MM.1S (cell line): ENCODE results near the gene ZYG11A.

Experiments used
- DNase-seq: peaks from one replicate; pipeline ENCODE4 v3.0.0-alpha.2; 2015
- H2AFZ ChIP-seq: fragments of 300-600 bp; sonication (generic); 2 replicates; pipeline ENCODE4 v1.6.0; 2016; ENCODE audit warnings: antibody characterized with exemption, low read length
- H3F3A ChIP-seq: fragments of 300-600 bp; sonication (generic); 2 replicates; pipeline ENCODE4 v1.6.1; 2016; ENCODE audit warnings: mild to moderate bottlenecking, antibody characterized with exemption, low read length, moderate library complexity, mixed read lengths; ENCODE audit not compliant: insufficient read depth
- H3K27ac ChIP-seq: fragments of 300-600 bp; sonication (generic); 2 replicates; pipeline ENCODE4 v1.5.1; 2016; ENCODE audit warnings: mild to moderate bottlenecking, low read length
- H3K27me3 ChIP-seq: fragments of 300-600 bp; sonication (generic); replicated peaks from 2 replicates; pipeline ENCODE4 v1.6.0; 2016; ENCODE audit warnings: low read length; ENCODE audit not compliant: insufficient read depth
- H3K36me3 ChIP-seq: fragments of 300-600 bp; sonication (generic); replicated peaks from 2 replicates; pipeline ENCODE4 v1.6.1; 2016; ENCODE audit warnings: mild to moderate bottlenecking, low read length, mixed read lengths; ENCODE audit not compliant: insufficient read depth
- H3K4me1 ChIP-seq: fragments of 300-600 bp; sonication (generic); 2 replicates; pipeline ENCODE4 v1.6.1; 2016; ENCODE audit warnings: low read length, mixed read lengths
- H3K4me2 ChIP-seq: fragments of 300-600 bp; sonication (generic); 2 replicates; pipeline ENCODE4 v1.6.0; 2016; ENCODE audit warnings: low read depth, low read length
- H3K4me3 ChIP-seq: fragments of 300-600 bp; sonication (generic); 2 replicates; pipeline ENCODE4 v1.5.1; 2016; ENCODE audit warnings: low read length, mixed read lengths
- H3K79me2 ChIP-seq: fragments of 300-600 bp; sonication (generic); 2 replicates; pipeline ENCODE4 v1.6.1; 2016; ENCODE audit warnings: mixed run types, low read length, mixed read lengths
- H3K9ac ChIP-seq: fragments of 300-600 bp; sonication (generic); 2 replicates; pipeline ENCODE4 v1.6.1; 2016; ENCODE audit warnings: low read length, mixed read lengths
- H3K9me2 ChIP-seq: fragments of 300-600 bp; sonication (generic); replicated peaks from 2 replicates; pipeline ENCODE4 v1.6.1; 2016; ENCODE audit warnings: mild to moderate bottlenecking, low read length, mixed read lengths; ENCODE audit not compliant: insufficient read depth
- H3K9me3 ChIP-seq: fragments of 300-600 bp; sonication (generic); replicated peaks from 2 replicates; pipeline ENCODE4 v1.6.1; 2016; ENCODE audit warnings: mild to moderate bottlenecking, low read length, mixed read lengths; ENCODE audit not compliant: insufficient read depth
- H4K20me1 ChIP-seq: fragments of 300-600 bp; sonication (generic); 2 replicates; pipeline ENCODE4 v1.6.1; 2016; ENCODE audit warnings: mild to moderate bottlenecking, low read length, moderate library complexity, mixed read lengths; ENCODE audit not compliant: insufficient read depth
- CTCF ChIP-seq: fragments of 300-600 bp; sonication (generic); IDR thresholded peaks from 2 replicates; pipeline ENCODE4 v1.5.1; 2016; ENCODE audit warnings: antibody characterized with exemption, low read length, mixed read lengths
- EZH2 ChIP-seq: fragments of 300-600 bp; sonication (generic); optimal IDR thresholded peaks from 2 replicates; pipeline ENCODE3; 2017; ENCODE audit warnings: low read depth, mild to moderate bottlenecking, antibody characterized with exemption, low read length, mixed read lengths
- EZH2phosphoT487 ChIP-seq: fragments of 300-600 bp; sonication (generic); IDR thresholded peaks from 2 replicates; pipeline ENCODE4 v1.6.1; 2018; ENCODE audit warnings: antibody characterized with exemption, low read length

ZYG11A gene

DNA sequence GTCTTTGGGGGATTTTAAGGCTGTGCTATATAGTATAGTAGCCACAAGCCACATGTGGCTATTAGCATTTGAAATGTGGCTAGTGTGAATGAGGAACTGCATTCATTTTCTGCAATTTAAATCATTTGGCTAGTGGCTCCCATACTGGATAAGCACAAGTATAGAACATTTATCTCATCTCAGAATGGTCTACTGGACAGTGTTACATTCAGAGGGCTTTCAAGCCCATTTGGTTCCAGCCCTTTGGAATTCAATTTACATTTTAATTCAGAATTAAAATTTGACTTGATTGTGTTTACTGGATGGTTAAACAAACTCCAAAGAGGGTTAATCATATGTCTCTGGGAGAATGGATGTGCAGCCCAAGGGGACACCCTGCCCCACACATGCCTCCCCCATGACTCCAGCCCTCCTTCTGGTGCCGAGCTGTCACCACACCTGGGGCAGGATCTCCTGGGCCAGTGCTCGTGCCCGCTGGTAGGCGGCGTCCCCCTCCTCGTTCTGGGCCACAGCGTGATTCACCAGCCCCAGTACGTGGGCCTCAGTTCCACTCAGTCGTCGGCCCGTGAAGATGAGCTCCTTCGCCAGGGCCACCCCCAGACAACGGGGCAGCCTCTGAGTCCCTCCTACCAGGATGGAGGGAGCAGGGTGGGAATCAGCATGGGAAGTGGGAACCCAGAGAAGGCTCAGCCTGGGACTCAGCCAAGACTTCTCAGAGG is 61.8 kb downstream of the ZYG11A start:
- DNase-seq, result no peak
- H3K4me1 ChIP-seq, result no peaks in the 10 kb centered on the region
- H3K27me3 ChIP-seq, result no peaks in the 10 kb centered on the region
- no peak for TF ChIP-seq CTCF
- no peaks in the 10 kb centered on the region for H3K9me2 ChIP-seq
- H3K9ac ChIP-seq, result no peak overlapping the region
- H3K79me2 ChIP-seq, result no peaks in the 10 kb centered on the region
- H3F3A ChIP-seq, result no peaks in the 10 kb centered on the region
- H3K36me3 ChIP-seq, result no peaks in the 10 kb centered on the region
- no peaks in the 10 kb centered on the region for H4K20me1 ChIP-seq
- H3K9me3 ChIP-seq, result no peaks in the 10 kb centered on the region
- H2AFZ ChIP-seq, result no peak overlapping the region
- H3K4me2 ChIP-seq, result no peak overlapping the region
- H3K4me3 ChIP-seq, result no peak overlapping the region
- no peak overlapping the region for H3K27ac ChIP-seq

- Histone ChIP-seq H3K4me3 (no peak overlapping the region), H3K79me2 (no peaks in the 10 kb centered on the region), H3K9me3 (no peaks in the 10 kb centered on the region), H3K27ac (no peak overlapping the region), H3F3A (no peaks in the 10 kb centered on the region), H4K20me1 (no peaks in the 10 kb centered on the region), H3K4me2 (no peak overlapping the region), H3K9ac (no peak overlapping the region), H3K4me1 (no peaks in the 10 kb centered on the region), H3K9me2 (no peaks in the 10 kb centered on the region), H3K27me3 (no peaks in the 10 kb centered on the region), H3K36me3 (no peaks in the 10 kb centered on the region), H2AFZ (no peak overlapping the region)
- TF ChIP-seq CTCF (peak; percentile 43), EZH2 (no peak), EZH2phosphoT487 (no peak)
- DNase-seq, result no peak
These were observed 62.6 kb downstream of the ZYG11A start for GRCh38 chr1:52904927-52905698.

DNA sequence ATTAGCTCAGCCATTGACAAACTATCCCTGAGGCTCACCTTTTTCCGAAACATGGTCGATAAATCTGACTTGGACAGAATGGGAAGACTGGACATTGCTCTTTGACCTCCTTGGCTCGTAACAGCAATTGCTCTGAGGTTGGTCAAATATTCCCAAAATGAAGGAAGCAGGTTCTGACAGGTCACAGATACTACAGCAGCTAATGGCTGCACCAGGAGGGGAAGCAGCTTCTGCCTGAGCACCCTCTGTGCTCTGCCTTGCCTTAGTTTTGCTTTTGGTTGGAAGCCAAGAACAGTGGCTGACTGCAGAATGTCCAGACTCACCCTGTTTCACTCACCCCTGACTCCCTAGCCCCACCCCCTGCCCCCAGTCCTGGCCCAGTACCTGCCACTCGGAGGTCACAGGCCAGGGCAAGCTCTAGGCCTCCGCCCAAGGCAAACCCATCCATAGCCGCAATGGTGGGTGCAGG is 63.6 kb downstream of the ZYG11A start:
- Histone ChIP-seq H2AFZ (no peak overlapping the region), H3K4me1 (no peaks in the 10 kb centered on the region), H3K4me3 (no peak overlapping the region), H3K79me2 (no peaks in the 10 kb centered on the region), H3K9me3 (no peaks in the 10 kb centered on the region), H3K27ac (no peak overlapping the region), H3K9me2 (no peaks in the 10 kb centered on the region), H3K27me3 (no peaks in the 10 kb centered on the region), H3K4me2 (no peak overlapping the region), H4K20me1 (no peaks in the 10 kb centered on the region), H3K36me3 (no peaks in the 10 kb centered on the region), H3F3A (no peaks in the 10 kb centered on the region), H3K9ac (no peak overlapping the region)
- no peak for DNase-seq
- no peak for TF ChIP-seq EZH2phosphoT487
